OCI-M2 (cell line): ENCODE measurements around the gene PDE9A.

ENCODE experiments used
- DNase-seq: peaks from one replicate; lab custom pipeline; 2025; ENCODE audit not compliant: unreplicated experiment; lab: John Stamatoyannopoulos, UW

Gene PDE9A

DNA sequence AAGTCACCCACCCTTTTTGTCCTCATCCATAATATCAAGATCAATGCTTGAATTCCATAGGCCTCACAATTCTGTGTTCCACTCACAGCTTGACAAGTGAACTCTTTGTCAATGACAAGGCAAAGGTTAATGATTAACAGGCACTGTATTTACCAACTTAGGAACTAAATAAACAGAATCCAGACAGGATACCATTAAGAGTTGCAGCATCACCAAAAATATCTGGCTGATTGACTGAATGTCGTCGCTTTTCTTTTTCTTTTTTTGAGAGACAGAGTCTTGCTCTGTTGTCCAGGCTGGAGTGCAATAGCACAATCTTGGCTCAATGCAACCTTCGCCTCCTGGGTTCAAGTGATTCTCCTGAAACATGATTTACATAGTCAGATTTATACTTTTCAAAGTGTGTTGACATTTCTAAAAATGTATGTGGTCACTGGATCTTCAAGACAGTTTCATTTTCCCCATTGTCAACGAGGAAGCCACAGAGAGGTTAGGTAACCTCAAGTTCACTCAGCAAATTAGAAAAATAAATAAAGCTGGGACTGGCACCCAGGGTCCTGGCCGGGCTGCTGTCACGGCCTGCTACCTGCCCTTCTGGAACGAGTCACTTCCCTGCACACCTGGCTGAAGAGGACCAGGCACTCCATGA lies 81.0 kb downstream of the PDE9A start:
- no peak for DNase-seq

DNA sequence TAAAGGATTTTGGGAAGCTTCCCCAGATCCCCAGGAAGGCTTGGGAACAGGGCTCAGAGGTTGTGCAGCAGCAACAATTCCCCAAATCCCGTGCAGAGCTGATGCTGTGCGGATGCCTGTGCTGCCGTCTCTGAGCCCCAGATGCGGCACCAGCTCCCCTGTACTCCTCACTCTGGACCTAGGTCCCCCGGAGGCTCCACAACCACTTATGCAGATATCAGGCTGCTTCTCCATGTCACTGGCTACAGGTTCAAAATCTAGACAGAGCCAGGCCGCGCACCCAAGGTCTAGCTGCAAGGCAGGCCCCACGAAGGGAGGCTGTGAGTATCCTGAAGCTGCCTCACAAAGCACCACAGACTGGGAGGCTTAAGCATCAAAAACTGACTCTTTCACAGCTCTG lies 81.6 kb downstream of the PDE9A start:
- DNase-seq: no peak

DNA sequence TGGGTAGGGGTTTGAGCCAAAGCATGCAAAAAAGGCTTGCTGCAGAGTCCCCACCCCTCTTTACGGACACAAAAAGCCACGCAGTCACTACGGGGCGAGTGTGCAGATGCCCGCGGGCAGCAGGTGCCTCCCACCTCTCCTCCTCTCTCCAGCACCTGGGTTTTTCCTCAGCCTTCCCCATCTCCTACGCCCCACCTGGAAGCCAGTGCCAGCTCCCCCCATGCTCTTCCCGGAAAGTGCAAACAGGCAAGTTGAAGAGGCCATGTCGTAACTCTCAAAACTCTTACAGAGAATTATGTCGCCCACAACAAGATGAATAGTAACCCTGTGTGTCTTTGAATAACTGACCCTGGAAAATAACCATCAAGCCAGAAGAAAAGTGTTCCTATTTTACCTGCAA lies 82.5 kb downstream of the PDE9A start:
- no peak for DNase-seq

DNA sequence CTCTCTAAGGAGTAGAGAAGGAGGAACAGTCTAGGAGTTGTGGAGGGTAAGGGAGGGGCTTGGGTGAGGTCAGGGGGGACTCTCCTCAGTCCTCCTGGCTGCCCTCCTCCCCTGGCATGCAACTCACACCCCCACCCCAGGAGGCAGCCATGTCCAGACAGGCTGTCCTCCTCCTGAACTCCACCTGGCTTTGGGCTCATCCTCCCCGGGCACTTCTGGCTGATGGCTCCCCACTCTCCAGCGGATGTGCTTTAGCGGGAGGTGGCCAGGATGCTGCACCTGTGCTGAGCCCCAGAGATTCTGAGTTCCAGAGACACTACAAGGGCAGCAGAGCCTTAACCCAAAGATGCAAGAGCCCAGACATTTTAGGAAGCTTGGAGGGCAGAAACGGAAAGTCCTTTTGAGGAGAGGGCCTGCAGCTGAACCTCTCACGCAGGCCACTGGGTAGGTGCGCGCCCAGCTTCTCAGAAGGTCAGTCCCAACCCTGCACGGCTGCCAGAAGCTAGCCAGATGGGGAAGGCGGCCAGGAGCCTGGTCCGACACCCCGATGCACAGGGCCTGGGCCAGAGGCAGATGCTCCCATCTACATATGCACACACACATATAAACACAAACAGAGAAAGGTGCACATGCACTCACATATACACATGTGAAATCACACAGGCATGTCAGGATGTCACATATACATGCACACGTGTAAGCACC lies 83.4 kb downstream of the PDE9A start:
- DNase-seq: no peak

DNA sequence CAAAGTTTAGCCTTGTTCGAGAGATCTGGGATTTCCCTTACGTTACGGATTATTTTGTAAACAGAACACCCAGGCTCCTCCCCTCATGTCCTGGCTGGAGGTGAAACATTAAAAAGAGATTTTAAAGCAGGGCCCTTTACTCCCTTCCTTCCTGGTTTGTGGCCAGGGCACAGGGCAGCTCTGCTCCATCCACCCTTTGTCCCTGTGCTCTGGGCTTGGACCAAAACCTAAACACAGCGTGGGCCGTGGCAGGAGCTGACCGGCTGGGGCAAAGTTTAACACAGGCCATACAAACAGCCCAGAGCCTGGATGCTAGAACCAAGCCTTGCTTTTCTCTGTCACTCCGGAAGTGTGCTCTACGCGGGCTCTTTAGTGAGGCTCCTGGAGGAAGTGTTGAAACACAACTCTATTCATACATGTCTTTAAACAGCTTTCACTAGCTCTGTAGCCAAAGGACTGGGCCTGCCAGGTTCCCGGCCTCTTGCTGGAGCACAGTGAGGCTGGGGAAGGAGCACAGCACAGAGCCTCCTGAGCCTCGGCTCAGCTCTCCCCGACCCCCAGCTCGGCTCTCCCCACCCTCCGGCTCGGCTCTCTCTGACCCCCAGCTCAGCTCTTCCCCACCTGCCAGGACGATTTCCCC lies 84.7 kb downstream of the PDE9A start:
- no peak for DNase-seq

DNA sequence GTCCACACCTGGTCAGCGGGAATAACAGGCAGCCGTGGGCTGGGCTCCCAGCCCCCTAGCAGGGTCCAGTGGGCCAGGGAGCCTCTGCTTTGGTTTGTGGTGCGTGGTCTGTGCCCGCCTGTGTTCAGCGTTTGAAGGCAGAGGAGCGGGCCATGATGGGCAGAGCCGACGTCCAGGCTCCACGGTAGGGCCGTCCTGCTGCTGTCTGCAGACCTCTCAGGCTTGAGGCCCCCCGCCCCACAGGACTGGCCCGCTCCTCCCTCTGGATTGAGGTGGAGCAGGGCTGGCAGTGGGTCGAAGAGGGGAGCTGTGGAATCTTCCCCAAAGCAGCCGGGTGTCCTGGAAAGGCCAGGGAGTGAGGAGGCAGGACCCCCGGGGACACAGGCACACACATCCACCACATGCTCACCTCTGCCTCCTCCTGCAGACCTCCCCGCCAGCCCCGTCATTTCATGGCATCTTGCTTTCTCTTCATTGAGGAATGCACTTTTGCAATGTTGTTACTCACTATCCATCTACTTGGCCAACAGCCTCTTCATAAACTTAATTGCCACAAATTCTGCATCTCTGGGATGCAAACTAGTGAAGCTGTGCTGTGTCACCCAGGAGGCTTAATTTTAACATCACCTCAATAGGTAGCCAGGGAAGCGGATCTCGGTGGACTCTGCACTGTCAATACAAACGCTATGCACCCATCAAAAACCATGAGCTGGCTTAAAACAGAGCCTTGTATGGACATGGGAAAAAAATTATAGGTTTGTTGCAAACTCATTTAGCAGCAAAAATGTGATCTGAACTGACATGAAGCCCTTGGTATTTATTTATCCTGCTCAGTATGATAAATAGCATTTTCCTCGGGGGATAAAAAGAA lies 85.9 kb downstream of the PDE9A start:
- DNase-seq: no peak

DNA sequence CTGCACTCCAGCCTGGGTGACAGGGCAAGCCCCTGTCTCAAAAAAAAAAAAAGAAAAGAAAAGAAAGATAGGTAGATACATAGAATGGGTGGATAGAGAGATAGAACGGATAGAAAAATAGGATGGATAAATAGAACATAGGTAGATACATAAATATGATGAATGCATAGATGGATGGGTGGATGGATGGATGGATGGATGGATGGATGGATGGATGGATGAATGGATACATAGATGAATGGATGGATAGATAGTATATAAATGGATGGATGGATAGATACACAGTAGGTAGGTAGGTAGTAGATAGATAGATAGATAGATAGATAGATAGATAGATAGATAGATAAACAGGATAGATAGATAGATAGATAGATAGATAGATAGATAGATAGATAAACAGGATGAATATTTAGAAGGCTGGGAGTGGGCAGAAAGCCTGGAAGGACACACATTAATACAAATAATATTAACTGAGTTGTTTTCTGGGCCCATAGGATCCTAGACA lies 87.0 kb downstream of the PDE9A start:
- no peak for DNase-seq

DNA sequence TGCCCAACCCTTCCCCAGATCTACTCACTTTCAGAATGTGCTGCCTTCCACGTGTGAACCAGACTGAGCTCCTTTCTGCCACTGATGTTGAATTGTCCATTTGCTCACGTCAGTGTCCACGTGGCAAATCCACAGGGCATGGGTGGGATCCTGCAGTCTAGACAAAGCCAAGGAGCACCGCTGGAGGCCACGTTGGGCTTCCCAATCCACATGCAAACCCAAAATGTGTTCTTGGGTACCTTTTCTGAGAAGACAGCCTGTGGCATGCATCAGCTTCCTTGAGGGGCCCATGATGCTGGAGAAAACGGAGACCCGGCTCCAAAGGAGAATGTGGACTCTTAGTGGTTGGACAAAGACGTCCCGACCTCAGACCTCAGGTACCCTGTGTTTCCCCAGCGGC lies 87.6 kb downstream of the PDE9A start:
- DNase-seq: no peak

DNA sequence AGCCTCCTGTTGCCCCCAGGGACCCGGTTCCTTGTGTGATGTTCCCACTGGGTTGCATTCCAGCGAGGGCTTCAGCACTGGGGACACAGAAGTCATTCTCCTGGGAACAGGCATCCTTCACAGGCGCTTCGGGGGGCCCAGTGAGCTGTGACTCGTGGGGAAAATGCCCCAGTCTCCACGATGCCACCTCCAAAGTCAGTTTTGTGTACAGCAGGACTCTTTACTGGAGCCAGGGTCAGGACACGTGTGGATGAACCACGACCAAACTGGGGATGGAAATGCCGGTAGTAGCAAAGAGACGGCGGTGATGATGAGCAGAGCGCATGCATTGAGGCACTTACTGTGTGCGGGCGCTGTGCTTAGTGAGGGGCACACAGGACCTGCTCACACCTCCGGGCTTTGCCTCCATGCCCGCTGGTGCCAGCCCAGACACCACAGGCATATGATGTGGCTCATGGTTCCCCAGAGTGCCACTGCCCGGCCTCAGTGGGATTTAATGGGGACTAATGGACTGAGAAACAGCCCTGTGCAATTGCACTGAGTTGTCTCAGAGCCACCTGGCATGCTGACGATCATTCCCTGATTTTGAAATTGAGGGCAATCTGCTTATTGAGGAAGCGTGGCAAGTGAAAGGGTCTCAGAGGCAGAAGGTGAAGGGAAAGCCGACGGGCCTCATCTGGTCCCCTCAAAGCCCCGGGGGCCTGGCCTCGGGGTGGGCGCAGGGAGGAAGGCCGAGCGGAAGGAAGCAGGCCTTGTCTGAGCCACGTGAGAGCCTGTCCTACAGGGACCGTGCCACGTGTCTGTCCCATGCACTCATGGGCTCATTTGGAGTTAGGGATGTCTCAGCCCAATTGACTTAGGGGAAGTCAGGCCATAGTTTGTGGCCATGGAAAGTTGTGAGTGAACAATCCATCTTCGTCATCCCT lies 91.4 kb downstream of the PDE9A start:
- no peak for DNase-seq

DNA sequence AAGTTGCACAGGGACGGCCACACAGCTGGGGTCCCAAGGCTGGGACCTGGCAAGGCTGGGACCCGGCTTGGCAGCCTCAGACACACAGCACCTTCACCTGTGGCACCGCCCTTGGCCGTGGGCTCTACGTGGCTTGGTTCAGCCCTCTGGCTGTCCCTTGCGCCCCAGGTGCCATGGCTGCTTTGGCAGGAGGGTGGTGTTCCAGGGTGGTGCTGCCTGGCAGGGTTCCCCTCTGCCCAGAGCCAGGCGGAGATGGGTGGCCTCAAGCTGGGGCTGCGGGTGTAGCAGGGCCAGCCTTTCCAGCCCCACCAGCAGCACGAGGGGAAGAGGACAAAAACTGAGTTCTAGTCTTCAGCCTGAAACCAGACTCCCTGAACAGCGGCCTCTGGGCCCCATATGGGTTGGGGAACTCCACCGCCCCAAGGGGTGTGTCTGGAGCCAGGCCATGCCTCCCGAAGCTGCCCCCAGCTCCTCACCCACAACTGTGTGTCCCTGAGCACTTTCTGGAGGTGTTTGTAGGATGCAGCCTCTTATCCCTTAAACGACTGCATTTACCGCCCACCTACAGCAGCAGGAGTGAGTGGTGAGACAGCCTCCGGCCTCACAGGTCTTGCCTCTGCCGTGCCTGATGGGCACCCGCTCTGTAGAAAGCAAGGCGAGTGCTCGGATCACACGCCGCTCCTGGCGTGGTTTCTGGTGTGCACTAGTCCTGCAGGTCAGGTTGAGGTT lies 92.3 kb downstream of the PDE9A start:
- no peak for DNase-seq

DNA sequence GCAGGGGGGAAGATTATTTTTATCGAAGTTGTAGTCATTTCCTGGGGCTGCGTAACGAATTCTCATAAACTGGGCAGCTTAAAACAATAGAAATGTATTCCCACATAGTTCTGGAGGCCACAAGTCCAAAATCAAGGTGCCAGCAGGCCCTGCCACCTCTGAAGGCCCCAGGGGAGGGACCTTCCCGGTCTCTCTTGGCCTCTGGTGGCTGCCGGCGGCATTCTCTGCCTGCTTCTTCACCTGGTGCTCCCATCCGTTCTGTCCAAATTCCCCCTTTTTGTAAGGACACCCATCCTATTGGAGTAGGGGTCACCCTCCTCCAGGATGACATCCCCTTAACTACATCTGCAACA lies 92.8 kb downstream of the PDE9A start:
- DNase-seq: no peak

DNA sequence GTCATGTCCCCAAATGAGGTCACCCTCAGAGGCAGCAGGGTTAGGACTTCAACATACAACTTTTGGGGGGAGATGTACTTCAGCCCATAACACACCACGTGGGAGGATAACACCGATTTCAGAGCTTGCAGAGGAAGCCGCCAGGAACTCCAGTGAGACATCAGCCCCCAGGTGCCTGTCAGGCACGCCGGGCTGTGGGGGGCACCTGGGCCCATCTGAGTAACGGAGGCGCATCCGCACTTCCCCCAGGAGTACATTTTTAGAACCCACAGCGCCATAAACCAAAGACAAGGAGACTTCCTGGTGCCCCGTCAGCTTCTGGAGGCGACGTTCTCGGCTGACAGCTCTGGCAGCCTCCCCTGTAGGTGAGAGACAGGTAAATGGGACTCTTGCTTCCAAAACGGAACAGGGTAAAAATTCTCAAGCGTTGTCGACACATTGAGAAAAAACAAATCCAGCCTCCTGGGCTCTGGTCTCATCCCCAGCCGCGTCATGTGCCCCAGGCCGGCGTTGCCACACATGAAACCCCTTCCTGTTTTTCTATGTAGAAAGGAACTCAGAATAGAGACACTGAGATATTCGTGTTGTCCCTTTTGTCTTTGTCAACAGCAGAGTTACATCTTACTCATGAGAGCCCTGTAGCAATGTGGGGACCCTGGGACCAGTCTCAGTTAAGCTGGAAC lies 93.3 kb downstream of the PDE9A start:
- DNase-seq: no peak

DNA sequence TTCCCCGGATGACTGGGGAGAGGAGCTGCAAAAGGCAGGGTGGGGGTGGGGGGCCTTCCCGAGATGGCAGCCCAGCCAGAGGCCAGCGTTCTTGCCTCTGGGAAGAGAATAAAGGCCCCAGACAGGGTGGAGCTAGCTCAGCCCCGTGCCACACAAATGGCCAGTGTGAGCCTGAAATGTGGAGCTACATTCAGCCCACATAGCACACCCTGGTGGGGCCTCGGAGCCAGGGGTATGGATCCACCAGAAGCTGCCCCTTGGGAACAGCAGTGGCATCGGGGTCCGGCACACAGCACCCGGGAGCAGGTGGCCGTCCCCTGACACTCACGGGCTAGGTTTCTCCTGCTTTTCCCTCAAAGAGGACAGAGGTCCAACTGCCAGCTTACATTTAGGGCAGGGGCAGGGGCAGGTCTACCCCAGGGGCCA lies 93.9 kb downstream of the PDE9A start:
- no peak for DNase-seq

DNA sequence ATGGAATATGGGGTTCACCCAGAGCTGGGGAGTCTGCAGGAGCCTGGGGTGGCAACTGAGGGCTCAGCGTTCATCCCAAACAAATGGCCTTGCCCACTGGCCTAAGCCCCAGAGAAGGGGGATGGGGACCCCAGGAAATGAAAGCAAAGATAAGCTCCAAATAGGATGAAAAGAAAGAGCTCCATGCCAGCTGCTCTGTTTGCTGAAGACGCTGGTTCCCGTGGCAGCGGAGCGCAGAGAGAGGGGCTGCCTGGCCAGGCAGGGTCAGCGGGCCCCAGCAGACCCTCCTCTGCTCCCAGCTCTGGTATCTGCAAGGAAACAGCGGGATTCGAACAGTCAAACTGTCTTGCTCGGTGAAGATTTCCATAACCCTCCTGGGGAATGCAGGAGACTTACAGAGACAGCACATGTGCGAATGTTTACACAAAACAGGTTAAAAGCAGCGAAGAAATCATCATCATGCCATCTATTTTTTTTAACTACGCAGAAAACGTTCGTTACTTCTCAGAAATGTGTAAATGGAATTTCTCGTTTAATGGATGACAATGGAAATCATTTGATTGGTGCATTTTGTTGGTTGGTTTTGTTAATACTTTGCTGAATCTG lies 94.4 kb downstream of the PDE9A start:
- no peak for DNase-seq

DNA sequence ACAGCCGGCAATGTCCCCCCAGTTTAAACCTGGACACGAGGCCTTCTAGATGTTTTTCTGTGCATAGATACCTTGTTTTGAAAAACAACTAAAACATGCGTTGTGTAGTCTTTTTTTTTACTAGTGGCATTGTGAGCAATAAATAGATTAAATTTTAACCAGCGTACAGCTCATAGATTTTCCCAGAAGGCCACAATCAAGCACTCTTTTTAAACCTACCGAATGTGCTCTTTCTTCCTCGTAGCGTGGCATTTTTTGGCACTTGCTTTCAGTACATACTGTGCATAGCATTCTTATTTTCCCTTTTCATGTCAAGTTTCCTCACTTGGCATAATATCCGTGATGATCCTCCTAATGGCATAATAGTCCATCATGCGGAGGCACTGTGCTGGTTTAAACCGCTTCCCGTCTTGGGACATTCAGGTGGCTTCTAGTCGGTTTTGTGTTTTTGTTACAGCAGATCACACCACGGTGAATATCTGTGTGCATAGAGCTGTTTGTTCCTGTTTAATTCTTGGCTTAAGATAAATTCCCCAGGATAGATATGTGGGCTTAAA lies 95.3 kb downstream of the PDE9A start:
- no peak for DNase-seq

DNA sequence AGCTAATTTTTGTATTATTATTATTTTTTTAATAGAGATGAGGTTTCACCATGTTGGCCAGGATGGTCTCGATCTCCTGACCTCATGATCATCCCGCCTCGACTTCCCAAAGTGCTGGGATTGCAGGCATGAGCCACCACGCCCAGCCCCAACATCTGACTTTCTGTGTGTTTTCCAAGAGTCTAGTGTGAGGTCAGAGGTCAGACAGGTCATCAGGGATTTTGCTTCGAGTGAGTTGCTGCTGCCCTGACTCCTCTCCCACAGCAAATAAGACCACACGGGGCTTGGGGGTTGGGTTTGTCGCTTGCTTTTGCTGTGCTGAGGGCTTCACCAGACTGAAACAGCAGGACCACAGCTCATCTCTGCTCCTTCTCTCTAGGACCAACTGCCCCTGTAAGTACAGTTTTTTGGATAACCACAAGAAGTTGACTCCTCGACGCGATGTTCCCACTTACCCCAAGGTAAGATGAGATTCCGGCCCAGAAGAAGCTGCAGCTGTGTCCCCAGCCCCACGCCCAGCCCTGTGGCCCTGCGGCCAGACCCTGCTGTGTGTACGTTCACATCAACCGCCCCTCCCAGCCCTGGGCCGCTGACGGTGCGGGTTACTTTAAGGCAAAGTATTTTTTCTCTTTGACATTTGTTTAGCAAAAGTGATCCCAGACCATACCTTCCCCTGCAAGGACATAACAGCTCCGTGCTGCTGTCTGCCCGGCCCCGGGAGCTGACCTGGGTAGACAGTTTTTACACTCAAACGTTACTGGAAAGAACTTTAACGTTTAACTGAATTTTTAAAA lies 97.5 kb downstream of the PDE9A start:
- DNase-seq: no peak

DNA sequence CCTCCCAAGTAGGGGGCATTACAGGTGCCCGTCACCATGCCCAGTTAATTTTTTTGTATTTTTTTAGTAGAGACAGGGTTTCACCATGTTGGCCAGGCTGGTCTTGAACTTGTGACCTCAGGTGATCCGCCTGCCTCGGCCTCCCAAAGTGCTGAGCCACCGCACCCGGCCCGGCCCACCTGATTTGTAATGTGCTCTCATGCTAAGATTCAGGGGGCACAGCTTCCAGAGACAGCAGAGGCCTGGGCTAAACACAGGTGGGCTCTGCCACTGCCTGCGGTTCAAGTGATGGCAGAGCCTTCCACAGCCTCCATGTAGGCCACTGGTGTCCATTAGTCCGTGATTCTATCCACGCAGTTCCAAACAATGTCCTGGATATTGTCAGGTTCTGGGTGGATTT lies 98.4 kb downstream of the PDE9A start:
- no peak for DNase-seq

DNA sequence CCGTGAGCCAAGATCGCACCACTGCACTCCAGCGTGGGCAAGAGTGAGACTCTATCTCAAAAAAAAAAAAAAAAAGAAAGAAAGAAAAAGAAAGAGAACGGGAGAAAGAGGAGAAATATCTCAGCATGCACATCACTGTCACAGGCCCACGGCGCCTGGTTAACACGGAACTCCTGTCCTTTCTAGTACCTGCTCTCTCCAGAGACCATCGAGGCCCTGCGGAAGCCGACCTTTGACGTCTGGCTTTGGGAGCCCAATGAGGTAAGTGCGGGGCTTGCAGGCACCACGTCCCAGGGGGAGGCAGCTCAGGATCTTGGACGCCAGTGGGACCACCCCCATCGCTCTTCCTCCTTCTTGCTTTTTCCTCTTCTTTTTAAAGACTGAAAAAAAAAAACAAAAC lies 100.4 kb downstream of the PDE9A start:
- no peak for DNase-seq
